DMS79 (cell line): Measurements from ENCODE around the gene ZBTB7C.
A peak's percentile ranks its signal among the peaks of the same experiment; 100 is the strongest.

Source experiments
- DNase-seq: peaks from one replicate; lab custom pipeline; 2025; lab: John Stamatoyannopoulos, UW

Gene ZBTB7C

DNA sequence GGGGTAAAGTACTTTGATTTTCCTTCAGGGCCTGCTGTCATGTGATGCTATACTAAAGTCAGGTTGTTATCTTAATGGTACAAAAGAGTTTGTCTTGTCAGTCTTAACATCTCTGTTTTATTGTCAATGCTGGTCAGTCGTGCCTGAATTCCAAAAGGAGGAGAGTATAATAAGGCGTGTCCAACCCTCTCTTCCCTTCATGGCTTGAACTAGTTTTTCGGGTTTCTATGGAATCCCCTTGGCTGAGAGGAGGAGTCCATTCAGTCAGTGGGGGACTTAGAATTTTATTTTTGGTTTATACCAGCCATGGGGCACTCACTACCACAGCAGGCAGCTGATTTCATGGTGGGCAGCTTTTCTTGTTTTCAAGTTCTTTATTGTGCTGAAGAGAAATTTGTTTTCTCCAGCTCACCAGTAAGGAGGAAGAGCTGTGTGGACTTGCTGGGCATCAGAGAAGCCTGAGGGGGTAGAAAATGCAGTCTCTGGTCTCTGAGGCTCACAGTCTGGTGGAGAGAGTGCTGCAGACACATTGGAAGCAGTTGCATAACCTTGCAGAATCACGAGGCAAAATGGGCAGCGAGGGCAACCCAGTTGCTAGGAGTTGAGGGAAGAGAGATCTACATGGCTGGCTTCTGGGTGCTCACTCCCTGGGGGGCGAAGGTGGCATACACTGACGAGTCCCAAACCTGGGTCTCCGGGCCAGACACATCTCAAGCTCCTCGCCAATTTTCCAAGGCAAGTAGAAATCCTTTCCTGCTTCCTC lies 193.1 kb downstream of the ZBTB7C start:
- peak; percentile 41 for DNase-seq

- no peak for DNase-seq
These were observed 195.4 kb downstream of the ZBTB7C start for GRCh38 chr18:48213791-48214190.

- no peak for DNase-seq
These were observed 200.6 kb downstream of the ZBTB7C start for GRCh38 chr18:48208432-48209140.

DNA sequence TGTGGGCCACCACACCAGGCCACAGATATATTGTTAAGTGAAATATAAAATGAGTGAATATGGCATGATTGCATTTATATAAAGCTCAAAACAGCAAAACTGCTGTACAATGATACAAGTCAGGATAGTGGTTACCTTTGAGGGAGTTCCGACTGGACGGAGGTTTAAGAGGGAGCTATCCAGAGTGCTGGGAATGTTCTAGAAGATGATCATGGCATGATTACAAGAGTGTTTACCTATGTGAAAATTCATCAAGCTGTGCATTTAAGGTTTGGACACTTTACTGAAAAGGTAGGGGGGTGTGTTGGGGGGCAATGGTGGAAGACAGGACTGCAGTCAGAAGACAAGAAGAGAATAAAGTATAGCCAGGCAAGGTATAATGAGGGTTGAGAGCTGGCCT lies 201.4 kb downstream of the ZBTB7C start:
- DNase-seq, result no peak

DNA sequence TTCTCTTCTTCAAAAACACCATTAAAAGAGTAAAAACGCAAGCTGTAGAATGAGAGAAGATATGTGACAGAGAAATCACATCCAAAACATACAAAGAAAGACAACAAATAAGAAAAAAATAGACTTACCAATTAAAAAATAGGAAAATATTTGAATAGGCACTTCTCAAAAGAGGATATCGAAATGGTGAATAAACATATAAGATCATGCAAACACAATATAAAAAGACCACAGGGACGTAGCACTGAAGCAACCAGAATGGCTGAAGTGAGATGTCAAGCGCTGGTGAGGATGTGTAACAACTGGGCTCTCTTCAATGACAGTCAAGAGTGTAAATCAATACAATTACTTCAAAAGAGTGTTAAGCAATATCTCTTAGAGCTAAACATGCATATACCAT lies 202.3 kb downstream of the ZBTB7C start:
- DNase-seq, result no peak

GRCh38 chr18:48203961-48204666 lies 205.1 kb downstream of the ZBTB7C start:
- DNase-seq, result no peak

DNA sequence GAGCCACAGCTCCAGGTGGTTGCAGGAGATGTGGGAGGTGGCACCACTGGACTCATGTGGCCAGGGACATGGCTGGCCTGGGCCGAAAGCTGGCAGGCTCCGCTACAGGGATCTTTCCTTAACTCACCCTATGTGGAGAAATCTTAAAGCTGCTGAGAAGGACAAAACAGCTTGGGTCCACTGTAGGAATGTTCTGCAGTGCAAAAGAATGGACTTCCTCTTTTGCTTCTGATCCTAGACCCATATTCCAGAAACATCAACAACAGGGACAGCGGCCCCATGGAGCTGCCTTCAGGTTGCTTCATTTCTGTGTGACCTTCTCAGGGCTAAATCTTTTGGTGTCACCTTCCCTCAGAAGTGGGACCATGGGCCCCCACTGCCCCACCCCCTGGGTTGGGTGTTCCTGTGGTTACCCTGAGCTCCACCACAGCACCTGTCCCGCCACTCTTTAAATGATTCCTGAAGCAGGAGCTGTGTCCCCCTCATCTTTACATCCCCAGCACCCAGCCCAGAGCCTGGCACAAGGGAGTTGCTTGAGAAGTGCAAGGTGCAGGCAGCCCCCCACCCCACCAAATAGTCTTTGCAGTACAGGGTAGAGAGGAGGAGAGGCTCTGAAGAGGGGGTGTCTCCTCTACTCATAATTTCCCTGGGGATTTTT lies 205.8 kb downstream of the ZBTB7C start:
- no peak for DNase-seq

- no peak for DNase-seq
These were observed 206.6 kb downstream of the ZBTB7C start for GRCh38 chr18:48202350-48203260.

DNA sequence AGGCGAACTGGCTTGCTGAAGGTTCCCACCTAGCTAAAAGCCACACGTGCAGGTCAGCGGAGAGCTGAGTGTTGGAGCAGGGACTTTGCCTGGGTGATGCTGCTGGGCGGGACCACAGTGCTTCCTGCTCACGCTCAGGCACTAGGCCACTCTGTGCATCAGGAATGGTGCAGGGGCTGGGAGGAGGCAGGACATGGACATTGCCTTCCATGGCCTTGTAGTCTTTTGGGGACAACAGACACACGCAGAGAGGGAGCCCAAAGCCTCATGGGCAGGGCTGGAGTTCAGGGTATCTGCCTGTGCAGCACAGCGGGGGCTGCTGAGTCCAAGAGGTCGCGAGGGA lies 207.2 kb downstream of the ZBTB7C start:
- no peak for DNase-seq

DNA sequence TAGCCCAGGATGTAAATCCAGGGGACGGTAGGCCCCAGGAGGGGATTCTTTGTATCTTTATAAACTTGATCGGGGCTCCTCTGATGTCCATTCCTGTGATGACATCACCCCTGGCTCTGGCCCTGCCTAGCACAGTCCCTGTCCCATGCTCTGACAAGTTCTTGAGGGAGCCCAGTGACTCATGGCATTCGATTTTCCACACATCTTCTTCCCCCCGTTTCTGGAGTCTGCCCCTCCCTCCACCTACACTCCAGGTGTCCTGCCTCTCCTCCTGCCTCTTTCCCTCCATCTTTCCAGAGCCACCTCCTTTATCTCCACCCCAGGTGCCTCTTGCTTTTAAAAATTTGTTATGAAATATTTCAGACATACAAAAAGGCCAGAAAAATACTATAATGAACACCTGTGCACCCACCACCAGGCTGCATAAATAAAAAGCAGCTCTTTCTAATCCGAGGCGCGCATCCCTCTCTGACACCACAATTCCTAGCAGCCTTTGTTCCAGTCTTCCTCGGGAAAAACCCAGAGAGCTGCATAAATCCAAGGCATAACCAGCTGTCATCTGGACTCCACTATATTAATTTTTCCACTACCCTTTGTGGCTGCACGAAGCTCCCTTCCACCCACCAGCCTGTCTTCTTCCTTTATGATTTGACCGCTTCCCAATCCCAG lies 207.7 kb downstream of the ZBTB7C start:
- no peak for DNase-seq

DNA sequence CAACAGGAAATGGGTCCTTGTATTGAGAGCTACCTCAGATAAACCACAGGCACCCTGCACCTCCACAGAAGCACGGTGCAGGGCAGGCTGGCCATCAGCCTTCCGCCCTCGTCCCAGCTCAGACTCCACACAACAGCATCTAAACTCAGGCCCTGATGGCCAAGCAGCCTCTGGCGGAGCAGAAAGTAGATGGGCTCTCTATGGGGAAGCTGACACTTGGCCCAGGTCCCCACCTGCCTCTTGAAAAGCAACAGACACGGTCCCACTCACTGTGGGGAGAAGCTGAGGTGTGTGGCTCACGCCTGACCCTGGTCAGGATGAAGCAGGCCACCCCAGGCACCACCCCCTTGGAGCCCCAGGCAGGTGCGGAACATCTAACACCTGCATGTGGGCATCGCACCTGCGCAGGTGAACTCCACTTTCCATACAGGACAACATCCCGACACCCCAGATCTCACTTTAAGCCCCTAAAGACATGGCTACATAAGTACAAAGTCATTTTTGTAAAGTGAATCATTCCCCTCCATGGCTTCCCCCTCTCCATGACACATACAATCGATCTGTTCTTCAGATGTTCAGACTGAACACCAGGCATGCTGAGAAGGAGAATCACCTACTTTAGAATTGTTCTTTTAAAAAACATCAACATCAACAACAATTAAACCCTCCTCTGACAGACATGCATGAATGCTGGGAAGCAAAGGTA lies 208.4 kb downstream of the ZBTB7C start:
- DNase-seq, result no peak

DNA sequence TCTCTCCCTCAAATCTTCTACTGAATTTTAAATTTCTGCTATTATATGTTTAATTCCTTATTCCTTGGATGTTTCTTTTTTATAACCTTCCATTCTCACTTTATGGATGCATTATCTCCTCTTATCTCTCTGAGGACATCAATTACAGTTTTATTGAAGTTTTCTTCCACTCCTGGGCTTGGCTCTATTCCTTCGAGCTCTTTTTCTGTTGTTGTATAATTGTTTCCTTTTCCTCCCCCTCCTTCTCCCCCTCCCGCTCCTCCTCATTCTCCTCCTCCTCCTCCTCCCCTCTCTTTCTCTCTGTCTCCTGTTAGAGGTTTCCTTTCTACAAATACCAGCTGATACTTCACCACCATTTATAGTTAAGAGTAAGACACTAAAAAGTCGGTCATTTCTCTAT lies 209.8 kb downstream of the ZBTB7C start:
- no peak for DNase-seq

DNA sequence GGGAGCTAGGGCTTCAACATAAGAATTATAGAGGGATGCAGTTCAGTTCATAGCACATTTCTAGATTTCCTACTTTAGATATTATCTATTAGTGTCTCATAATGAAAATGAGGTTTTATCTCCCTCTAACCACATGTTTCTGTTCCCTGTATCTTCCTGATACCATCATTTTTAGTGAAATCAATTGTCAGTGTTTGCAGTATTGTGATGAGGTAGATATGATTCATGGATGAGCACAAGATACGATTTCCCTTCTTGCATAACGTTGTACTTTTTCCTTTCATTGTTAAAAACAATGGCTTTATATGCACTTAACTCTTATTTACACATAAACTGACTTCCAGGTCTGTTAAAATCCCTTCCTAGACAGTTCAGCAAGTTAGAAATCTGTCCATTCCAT lies 211.4 kb downstream of the ZBTB7C start:
- DNase-seq, result no peak

DNA sequence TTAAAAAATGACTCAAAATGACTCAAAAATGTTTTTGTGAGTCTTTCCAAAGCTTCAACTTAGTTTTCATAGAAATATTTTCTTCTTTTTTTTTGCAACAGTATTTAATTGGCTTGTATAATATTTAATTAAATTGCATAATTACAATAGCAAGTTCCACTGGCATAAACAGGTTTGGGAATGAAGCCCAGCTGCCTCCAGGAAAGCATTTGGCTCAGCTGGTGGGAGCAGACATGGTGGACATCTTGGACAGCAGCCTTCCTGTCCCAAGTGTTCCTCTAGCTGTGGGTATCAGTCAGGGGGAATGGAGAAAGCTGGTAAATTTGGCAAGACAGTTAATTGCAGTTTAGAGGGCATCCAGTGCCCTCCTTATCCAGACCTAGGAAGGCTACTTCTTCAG lies 213.4 kb downstream of the ZBTB7C start:
- no peak for DNase-seq

GRCh38 chr18:48194591-48195181 lies 214.5 kb downstream of the ZBTB7C start:
- no peak for DNase-seq

- no peak for DNase-seq
These were observed 215.4 kb downstream of the ZBTB7C start for GRCh38 chr18:48193521-48194492.

GRCh38 chr18:48192542-48192941 lies 216.6 kb downstream of the ZBTB7C start:
- DNase-seq, result no peak

- DNase-seq, result no peak
These were observed 217.7 kb downstream of the ZBTB7C start for GRCh38 chr18:48191494-48191893.

DNA sequence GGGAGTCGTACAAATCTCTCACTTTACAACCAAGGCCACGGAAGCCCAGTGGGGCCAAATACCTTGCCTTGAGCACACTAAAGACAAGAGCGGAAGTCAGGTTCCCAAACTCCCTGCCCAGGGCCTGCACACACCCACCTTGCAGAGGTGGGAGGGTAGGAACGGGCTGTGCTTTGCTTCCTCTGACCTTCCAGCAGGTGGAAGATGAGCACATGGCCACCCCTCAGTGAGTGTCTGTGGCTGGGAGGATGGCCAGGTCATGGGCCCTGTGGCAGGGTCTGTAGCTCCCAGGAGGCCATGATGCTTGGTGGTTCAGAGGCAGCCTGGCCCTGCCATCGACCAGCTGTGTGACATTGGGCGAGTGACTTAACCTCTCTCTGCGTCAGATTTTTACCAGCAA lies 218.2 kb downstream of the ZBTB7C start:
- DNase-seq, result no peak
